ENCODE results near the gene TENT4B. TPM values are rescaled to one million over a fixed set of nuclear protein-coding genes. Genes with fewer than 3 reads are reported as not detected.

Gene TENT4B
- polyA plus RNA-seq, result 26.0 and 26.4 TPM in 2 replicates

GRCh38 chr16:50152807-50153595 is at the start of gene TENT4B:
TSS of gene TENT4B (plus strand) at chr16:50153306. CDS start at chr16:50153622, 316 bp downstream.

DNA sequence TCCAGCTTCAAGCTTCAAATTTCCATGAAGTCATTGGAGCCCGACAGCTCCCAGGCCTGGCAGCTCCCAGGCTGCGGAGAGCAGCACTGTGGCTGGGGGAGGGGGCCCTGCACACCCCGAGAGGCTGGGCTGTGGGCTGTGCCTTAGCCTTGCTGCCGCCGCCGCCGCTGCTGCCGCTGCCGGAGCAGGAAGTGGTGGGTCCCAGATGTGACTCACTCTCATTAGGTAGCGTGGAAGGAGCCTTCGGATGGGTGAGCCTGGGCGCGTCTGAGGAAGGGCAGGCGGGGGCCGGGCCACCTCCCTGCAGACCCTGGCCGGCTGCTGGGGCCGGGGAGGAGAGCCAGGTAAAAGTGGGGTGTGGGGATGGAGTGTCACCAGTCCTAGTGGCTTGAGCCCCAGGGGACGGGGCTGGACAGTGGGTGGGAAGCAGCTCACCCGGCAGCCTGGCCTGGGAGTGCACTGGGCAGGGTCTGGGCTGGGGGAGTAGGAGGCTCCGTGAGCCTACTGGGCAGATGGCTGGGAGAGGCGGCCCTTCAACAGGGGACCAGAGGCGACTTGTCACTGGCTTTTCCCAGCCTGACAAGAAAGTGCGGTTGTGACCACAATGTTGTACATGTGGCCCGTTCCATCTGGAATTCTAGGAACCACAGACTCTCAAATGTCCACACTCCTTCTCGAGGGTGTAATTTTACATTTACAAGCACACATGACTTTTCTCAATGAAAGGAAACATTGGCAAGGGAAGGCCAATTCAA is 113.4 kb downstream of the TENT4B start, which contains the start of gene ADCY7:
Gene ADCY7 (plus strand): TSS at position 215 of the 755 bp plus-strand sequence. CDS start 21,629 bp downstream, outside the sequence.

Other genes with a start within 250 kb of the TENT4B start
- gene CNEP1R1, start 128.1 kb upstream of the TENT4B start, polyA plus RNA-seq, result 71.1 and 74.0 TPM in 2 replicates
- 1.1 and 1.5 TPM in 2 replicates for gene HEATR3, start 87.3 kb upstream of the TENT4B start, polyA plus RNA-seq
- not detected in 2 replicates for gene ADCY7, start 113.2 kb downstream of the TENT4B start, polyA plus RNA-seq
- gene BRD7, start 215.7 kb downstream of the TENT4B start, polyA plus RNA-seq, result 35.2 and 39.7 TPM in 2 replicates

Data from Purkinje cell (primary cell).